SJCRH30 (cell line): ENCODE measurements around the gene NUP210L. TPM values are rescaled to one million over a fixed set of nuclear protein-coding genes. Genes with fewer than 3 reads are reported as not detected.

Experiments used
- DNase-seq, 2 experiments: peaks; one replicate each; pipeline ENCODE4 v3.0.0-alpha.2; 2015 to 2020
- H3K27ac ChIP-seq: fragments of 250-450 bp; sonication (Bioruptor Pico); 2 replicates; pipeline ENCODE4 v1.5.1; 2020; ENCODE audit warnings: mild to moderate bottlenecking, moderate library complexity
- H3K27me3 ChIP-seq: fragments of 250-450 bp; sonication (Bioruptor Pico); 2 replicates; pipeline ENCODE4 v1.5.1; 2020; ENCODE audit warnings: mild to moderate bottlenecking, moderate library complexity
- H3K36me3 ChIP-seq: fragments of 250-450 bp; sonication (Bioruptor Pico); 2 replicates; pipeline ENCODE4 v1.5.1; 2020; ENCODE audit warnings: mild to moderate bottlenecking, moderate library complexity
- H3K4me1 ChIP-seq: fragments of 250-450 bp; sonication (Bioruptor Pico); 2 replicates; pipeline ENCODE4 v1.5.1; 2020; ENCODE audit warnings: mild to moderate bottlenecking, moderate library complexity
- H3K4me3 ChIP-seq: fragments of 250-450 bp; sonication (Bioruptor Pico); 2 replicates; pipeline ENCODE4 v1.5.1; 2020; ENCODE audit warnings: mild to moderate bottlenecking, moderate library complexity
- H3K9me3 ChIP-seq: fragments of 250-450 bp; sonication (Bioruptor Pico); replicated peaks from 2 replicates; pipeline ENCODE4 v1.5.1; 2020; ENCODE audit warnings: mild to moderate bottlenecking, moderate library complexity
- total RNA-seq: library from RNA; depleted of rRNA; stranded (reverse); fragments of >200 nt; shearing (Covaris generic); gene quantifications from 2 replicates; pipeline ENCODE4 v1.2.3, GENCODE V29; 2014

Gene NUP210L
- total RNA-seq, 1 experiment from 2014 or later, result 0.04 TPM

- Histone ChIP-seq H3K36me3 (no peaks in the 10 kb centered on the region), H3K27ac (peak overlapping the region; percentile 61), H3K4me1 (no peaks in the 10 kb centered on the region; the same call in 1 of the 2 replicates), H3K27me3 (no peaks in the 10 kb centered on the region), H3K9me3 (no peaks in the 10 kb centered on the region), H3K4me3 (peak overlapping the region; percentile 85)
- peak in 1 of 2 experiments; percentile 18 for DNase-seq
These were observed 192.5 kb downstream of the NUP210L start for GRCh38 chr1:153962088-153963029.

DNA sequence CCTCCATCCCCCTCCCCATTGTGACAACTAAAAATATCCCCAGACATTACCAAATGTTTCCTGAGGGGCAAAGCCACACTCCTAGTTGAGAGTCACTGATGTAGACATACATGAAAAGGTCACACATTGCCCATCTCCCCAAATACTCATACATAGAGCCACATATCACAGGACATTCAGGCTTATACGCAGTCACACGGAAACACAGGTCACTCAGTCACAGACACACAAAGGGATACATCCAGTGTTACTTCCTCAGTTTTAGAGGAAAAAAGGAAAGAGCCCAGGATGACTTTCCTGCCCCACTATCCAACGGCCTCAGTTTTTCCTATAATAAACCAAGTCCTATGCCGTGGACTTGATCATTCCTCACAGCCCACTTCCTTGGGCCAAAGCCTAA is 193.5 kb downstream of the NUP210L start:
- Histone ChIP-seq H3K36me3 (no peaks in the 10 kb centered on the region), H3K27me3 (no peaks in the 10 kb centered on the region), H3K27ac (no peak overlapping the region), H3K4me3 (no peak overlapping the region), H3K9me3 (no peaks in the 10 kb centered on the region), H3K4me1 (peaks cover 2% of the 10 kb centered on the region; the same call in 1 of the 2 replicates)
- no peak for DNase-seq

GRCh38 chr1:153960206-153960605 is 194.7 kb downstream of the NUP210L start:
- Histone ChIP-seq H3K36me3 (no peaks in the 10 kb centered on the region), H3K4me3 (no peak overlapping the region), H3K4me1 (peaks cover 2% of the 10 kb centered on the region; the same call in 1 of the 2 replicates), H3K9me3 (no peaks in the 10 kb centered on the region), H3K27me3 (no peaks in the 10 kb centered on the region), H3K27ac (no peak overlapping the region)
- DNase-seq, result no peak

DNA sequence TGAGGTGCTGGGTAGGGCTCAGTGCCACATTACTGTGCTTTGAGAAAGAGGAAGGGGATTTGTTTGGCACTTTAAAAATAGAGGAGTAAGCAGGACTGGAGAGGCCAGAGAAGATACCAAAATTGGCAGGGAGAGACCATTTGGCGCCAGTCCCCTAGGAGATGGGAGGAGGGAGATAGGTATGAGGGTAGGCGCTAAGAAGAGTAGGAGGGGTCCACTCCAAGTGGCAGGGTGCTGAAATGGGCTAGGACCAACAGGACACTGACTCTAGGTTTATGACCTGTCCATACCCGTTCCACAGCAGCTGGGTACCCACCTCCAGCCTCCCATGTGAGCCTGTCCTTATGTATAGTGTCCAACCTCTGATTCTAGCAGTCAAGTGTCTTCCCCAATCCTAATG is 195.4 kb downstream of the NUP210L start:
- no peaks in the 10 kb centered on the region for H3K9me3 ChIP-seq
- no peak overlapping the region for H3K27ac ChIP-seq
- H3K4me1 ChIP-seq, result peaks cover 2% of the 10 kb centered on the region; the same call in 1 of the 2 replicates
- no peak overlapping the region for H3K4me3 ChIP-seq
- H3K36me3 ChIP-seq, result no peaks in the 10 kb centered on the region
- no peak for DNase-seq
- H3K27me3 ChIP-seq, result no peaks in the 10 kb centered on the region

DNA sequence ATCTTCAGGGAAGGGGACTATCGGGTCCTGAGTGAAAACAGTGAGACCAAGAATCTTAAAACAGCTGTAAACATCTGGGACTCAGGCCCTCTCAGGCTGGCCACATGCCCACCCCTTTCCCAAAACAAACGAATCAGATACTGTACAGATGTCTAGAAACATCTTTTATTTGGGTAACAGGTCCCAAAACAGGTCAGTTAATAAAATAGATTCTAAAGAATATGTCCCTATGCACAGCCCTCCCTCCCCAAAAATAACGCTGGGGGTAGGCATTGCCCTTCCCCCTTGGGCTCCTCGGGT is 196.0 kb downstream of the NUP210L start:
- Histone ChIP-seq H3K36me3 (no peaks in the 10 kb centered on the region), H3K4me3 (peak overlapping the region; percentile 81; the same call in 1 of the 2 replicates), H3K27ac (no peak overlapping the region), H3K9me3 (no peaks in the 10 kb centered on the region), H3K27me3 (no peaks in the 10 kb centered on the region), H3K4me1 (peaks cover 2% of the 10 kb centered on the region; the same call in 1 of the 2 replicates)
- DNase-seq, result no peak

GRCh38 chr1:153958111-153958960 is 196.5 kb downstream of the NUP210L start, which contains the start of gene CRTC2:
CRTC2 (minus strand) TSS chr1:153958612; CDS start chr1:153958497, 115 bp downstream.
- Histone ChIP-seq H3K27me3 (no peaks in the 10 kb centered on the region), H3K36me3 (no peaks in the 10 kb centered on the region), H3K27ac (peak within 1 kb of the TSS; percentile 34), H3K4me3 (peak within 1 kb of the TSS; percentile 81), H3K9me3 (no peaks in the 10 kb centered on the region), H3K4me1 (peaks cover 2% of the 10 kb centered on the region; the same call in 1 of the 2 replicates)
- peak; percentile 98 for DNase-seq

DNA sequence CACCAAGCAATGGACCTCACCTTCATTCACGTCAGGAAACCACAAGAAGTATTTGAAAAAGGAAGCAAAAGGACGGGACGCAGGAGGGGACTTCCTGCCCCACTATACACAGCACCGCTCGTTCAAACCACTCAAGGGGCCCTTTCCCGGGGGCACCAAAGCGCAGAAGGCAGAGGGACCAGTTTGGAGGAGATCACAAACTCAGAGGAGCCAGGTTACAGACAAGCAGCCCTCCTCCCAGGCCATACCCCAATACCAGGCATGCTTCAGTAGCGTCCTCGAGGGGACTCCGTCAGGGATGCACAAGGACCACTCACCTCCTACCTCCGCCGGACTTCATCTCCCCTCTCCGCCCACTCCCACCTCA is 197.1 kb downstream of the NUP210L start:
- no peaks in the 10 kb centered on the region for H3K9me3 ChIP-seq
- H3K27ac ChIP-seq, result peak overlapping the region; percentile 34; the same call in 1 of the 2 replicates
- no peaks in the 10 kb centered on the region for H3K27me3 ChIP-seq
- H3K4me3 ChIP-seq, result peak overlapping the region; percentile 81
- peaks cover 2% of the 10 kb centered on the region; the same call in 1 of the 2 replicates for H3K4me1 ChIP-seq
- DNase-seq, result peak in 1 of 2 experiments; percentile 29
- peaks cover 5% of the 10 kb centered on the region; the same call in 1 of the 2 replicates for H3K36me3 ChIP-seq

DNA sequence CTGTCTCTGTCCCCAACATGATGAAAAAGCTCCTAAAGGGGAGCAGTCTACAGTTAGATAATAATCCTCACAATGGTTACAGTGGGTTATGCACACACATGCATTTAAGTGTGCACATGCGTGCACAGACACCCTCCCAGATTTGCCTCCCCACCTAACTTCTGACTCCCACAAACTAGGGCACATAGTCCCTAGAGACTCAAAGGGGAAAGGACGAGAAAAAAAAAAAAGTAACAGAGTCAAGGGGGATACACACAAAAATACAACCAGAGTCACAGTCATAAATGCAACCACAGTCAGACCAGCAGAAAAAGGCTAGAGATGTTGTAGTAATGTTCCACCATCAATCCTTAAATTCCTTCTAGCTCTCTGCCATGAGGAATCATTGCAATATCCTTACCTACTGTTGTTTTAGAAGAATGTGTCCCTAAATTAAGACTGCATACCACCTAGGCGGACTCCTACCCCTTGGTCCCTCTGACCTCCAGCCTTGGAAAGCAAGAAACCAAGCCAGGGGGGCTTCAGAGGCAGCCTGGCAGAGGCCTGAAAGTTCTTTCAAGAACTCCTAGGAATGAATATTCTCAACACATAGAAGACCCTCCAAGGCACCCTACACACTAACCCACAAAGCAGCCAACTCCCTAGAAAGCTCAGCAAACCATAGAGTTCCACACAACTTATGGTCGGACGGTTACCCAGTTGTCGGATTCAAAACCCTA is 197.7 kb downstream of the NUP210L start:
- Histone ChIP-seq H3K27ac (no peak overlapping the region; the same call in 1 of the 2 replicates), H3K4me3 (peak overlapping the region; percentile 81), H3K9me3 (no peaks in the 10 kb centered on the region), H3K27me3 (no peaks in the 10 kb centered on the region), H3K36me3 (peaks cover 9% of the 10 kb centered on the region; the same call in 1 of the 2 replicates), H3K4me1 (peaks cover 2% of the 10 kb centered on the region; the same call in 1 of the 2 replicates)
- no peak for DNase-seq

DNA sequence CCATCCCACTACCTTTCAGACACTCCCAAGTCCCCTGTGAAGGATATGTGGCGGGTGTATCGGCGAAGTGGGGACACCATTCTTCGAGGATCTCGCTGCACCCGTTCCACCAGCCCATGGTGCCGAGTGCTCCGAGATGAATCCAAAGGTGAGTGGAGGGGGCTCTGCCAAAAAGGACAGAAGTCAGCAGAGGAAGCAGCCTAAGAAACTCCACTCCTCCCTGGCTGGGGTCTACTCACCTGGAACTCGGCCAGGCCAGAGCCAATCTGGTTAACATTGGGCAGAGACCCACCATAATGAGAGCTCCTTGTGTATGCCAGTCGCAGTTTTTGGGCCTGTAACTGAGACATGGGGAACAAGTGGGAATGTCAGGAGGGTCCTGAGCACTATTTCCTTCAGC is 200.0 kb downstream of the NUP210L start:
- Histone ChIP-seq H3K27me3 (no peaks in the 10 kb centered on the region), H3K36me3 (peaks cover 16% of the 10 kb centered on the region; the same call in 1 of the 2 replicates)

GRCh38 chr1:153953859-153954365 is 201.0 kb downstream of the NUP210L start:
- no peak for DNase-seq
- Histone ChIP-seq H3K4me3 (no peak overlapping the region), H3K9me3 (no peaks in the 10 kb centered on the region), H3K4me1 (0 out of 2 replicates have a peak, but pooled peaks cover 2% of the 10 kb centered on the region), H3K36me3 (peaks cover 16% of the 10 kb centered on the region; the same call in 1 of the 2 replicates), H3K27ac (no peak overlapping the region), H3K27me3 (no peaks in the 10 kb centered on the region)

More for the DNA sequence above, 200.0 kb downstream of the NUP210L start:
- DNase-seq, result no peak
- Histone ChIP-seq H3K27ac (no peak overlapping the region), H3K4me3 (no peak overlapping the region), H3K9me3 (no peaks in the 10 kb centered on the region), H3K4me1 (0 out of 2 replicates have a peak, but pooled peaks cover 2% of the 10 kb centered on the region)

DNA sequence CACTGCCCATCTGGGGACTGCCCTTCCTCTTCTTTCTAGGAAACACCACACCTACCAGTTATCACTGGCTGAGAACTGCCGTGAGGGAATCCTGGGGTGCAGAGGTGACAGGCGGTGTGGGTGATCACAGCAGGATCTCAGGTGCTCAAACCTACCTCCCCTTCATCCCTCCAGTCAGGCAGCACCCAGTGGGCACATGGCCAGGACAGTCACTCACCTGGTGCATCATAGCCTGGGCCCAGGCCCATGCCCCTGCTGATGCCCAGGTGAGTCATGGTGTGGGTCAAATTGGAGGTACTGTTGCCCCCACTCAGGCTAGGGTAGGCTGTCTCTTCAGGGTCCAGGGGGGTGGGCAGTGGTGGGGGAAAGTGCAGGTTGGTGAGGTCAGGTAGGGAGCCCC is 203.1 kb downstream of the NUP210L start:
- Histone ChIP-seq H3K36me3 (peaks cover 16% of the 10 kb centered on the region; the same call in 1 of the 2 replicates), H3K27ac (no peak overlapping the region), H3K27me3 (no peaks in the 10 kb centered on the region), H3K4me1 (no peaks in the 10 kb centered on the region), H3K4me3 (no peak overlapping the region), H3K9me3 (no peaks in the 10 kb centered on the region)
- DNase-seq, result no peak

DNA sequence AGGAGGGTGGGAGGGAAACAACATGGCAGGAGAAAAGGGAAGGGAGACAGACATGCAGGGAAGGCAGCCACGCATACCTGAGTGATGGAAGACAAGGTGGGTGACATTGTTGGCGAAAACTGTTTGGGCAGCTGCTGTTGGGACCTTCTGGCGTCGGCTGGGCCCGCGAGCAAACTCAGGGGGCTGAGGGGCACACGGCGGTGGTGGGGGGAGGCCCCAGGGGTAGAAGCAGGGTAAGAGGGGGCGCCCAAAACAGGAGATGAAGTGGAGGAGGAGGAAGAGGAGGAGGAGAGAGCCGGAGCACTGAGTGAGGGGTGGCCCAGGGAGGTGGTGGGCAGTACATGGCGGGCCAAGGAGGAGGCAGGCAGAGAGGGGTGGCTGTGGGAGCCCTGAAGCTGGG is 203.7 kb downstream of the NUP210L start:
- Histone ChIP-seq H3K36me3 (peaks cover 16% of the 10 kb centered on the region; the same call in 1 of the 2 replicates), H3K27me3 (no peaks in the 10 kb centered on the region), H3K9me3 (no peaks in the 10 kb centered on the region), H3K4me1 (no peaks in the 10 kb centered on the region), H3K4me3 (no peak overlapping the region), H3K27ac (no peak overlapping the region)
- DNase-seq, result no peak

GRCh38 chr1:153946622-153947241 is 208.1 kb downstream of the NUP210L start, which contains the start of gene DENND4B:
DENND4B (minus strand) TSS chr1:153946718; CDS start chr1:153944374, 2,344 bp downstream.
- Histone ChIP-seq H3K4me1 (peaks cover 6% of the 10 kb centered on the region; the same call in 1 of the 2 replicates), H3K27me3 (no peaks in the 10 kb centered on the region), H3K4me3 (peak within 1 kb of the TSS; percentile 96), H3K36me3 (peaks cover 7% of the 10 kb centered on the region; the same call in 1 of the 2 replicates), H3K9me3 (no peaks in the 10 kb centered on the region), H3K27ac (peak within 1 kb of the TSS; percentile 61)
- DNase-seq, result peak; percentile 78 to 84
